Neuronal stem cell (in vitro differentiated cells): Measurements from ENCODE around the gene MAP3K21.

Source experiments
- DNase-seq: peaks from one replicate; pipeline ENCODE4 v3.0.0-alpha.2; 2013; ENCODE audit warnings: low spot score
- H2AFZ ChIP-seq: one replicate; pipeline ENCODE4 v1.6.1; 2013; ENCODE audit warnings: mild to moderate bottlenecking, low read length, inconsistent platforms
- H2AK5ac ChIP-seq: 2 replicates; pipeline ENCODE4 v1.6.1; 2013; ENCODE audit warnings: low read depth, mild to moderate bottlenecking, inconsistent platforms, low read length, moderate library complexity, mixed read lengths
- H2BK120ac ChIP-seq: 2 replicates; pipeline ENCODE4 v1.6.1; 2013; ENCODE audit warnings: low read depth, mild to moderate bottlenecking, inconsistent platforms, low read length, moderate library complexity, mixed read lengths
- H2BK12ac ChIP-seq: one replicate; pipeline ENCODE4 v1.6.1; 2013; ENCODE audit warnings: low read length, inconsistent platforms
- H2BK15ac ChIP-seq: 2 replicates; pipeline ENCODE4 v1.6.1; 2013; ENCODE audit warnings: mild to moderate bottlenecking, low read length, inconsistent platforms, mixed read lengths
- H2BK5ac ChIP-seq: one replicate; pipeline ENCODE4 v1.6.1; 2013; ENCODE audit warnings: inconsistent platforms, mild to moderate bottlenecking, low read length, moderate library complexity
- H3K14ac ChIP-seq: one replicate; pipeline ENCODE4 v1.6.1; 2013; ENCODE audit warnings: low read length, inconsistent platforms
- H3K18ac ChIP-seq: 2 replicates; pipeline ENCODE4 v1.6.1; 2013; ENCODE audit warnings: low read length, inconsistent platforms
- H3K23ac ChIP-seq: 2 replicates; pipeline ENCODE4 v1.6.1; 2013; ENCODE audit warnings: low read depth, mild to moderate bottlenecking, mixed read lengths, low read length, inconsistent platforms; ENCODE audit not compliant: poor library complexity
- H3K27ac ChIP-seq: replicated peaks from 3 replicates; pipeline ENCODE4 v1.5.1; 2013; ENCODE audit warnings: low read length, inconsistent platforms
- H3K27me3 ChIP-seq, 3 experiments: 2 replicates each; pipeline ENCODE4 v1.6.1; 2013; ENCODE audit warnings: low read length in 3 of 3, mild to moderate bottlenecking in 2 of 3, inconsistent platforms in 1 of 3, low read depth in 1 of 3, mixed read lengths in 1 of 3, moderate library complexity in 1 of 3; ENCODE audit not compliant: control insufficient read depth in 3 of 3, insufficient read depth in 3 of 3
- H3K36me3 ChIP-seq, 2 donors: replicated peaks in 1 of 2; 2 replicates each; pipeline ENCODE4 v1.6.1; 2013; ENCODE audit warnings: low read length in 2 of 2; ENCODE audit not compliant: control insufficient read depth in 2 of 2, insufficient read depth in 2 of 2
- H3K4ac ChIP-seq: 2 replicates; pipeline ENCODE4 v1.6.1; 2013; ENCODE audit warnings: inconsistent platforms, mild to moderate bottlenecking, low read length, moderate library complexity
- H3K4me1 ChIP-seq, 2 donors: 1 replicate in 1 of 2; 2 replicates in 1 of 2; pipeline ENCODE4 v1.6.1; 2013; ENCODE audit warnings: low read length in 2 of 2, low read depth in 1 of 2; ENCODE audit not compliant: control insufficient read depth in 2 of 2, insufficient read depth in 1 of 2
- H3K4me2 ChIP-seq: one replicate; pipeline ENCODE4 v1.6.1; 2013; ENCODE audit warnings: mild to moderate bottlenecking, low read length, inconsistent platforms; ENCODE audit not compliant: insufficient read depth, poor library complexity, severe bottlenecking
- H3K4me3 ChIP-seq, 2 donors: 2 replicates each; pipeline ENCODE4 v1.5.1; 2013; ENCODE audit warnings: low read length in 2 of 2, mild to moderate bottlenecking in 2 of 2, inconsistent platforms in 1 of 2, moderate library complexity in 1 of 2
- H3K79me1 ChIP-seq: one replicate; pipeline ENCODE4 v1.6.1; 2013; ENCODE audit warnings: low read depth, mild to moderate bottlenecking, inconsistent platforms, low read length, moderate library complexity
- H3K9ac ChIP-seq: one replicate; pipeline ENCODE4 v1.6.1; 2013; ENCODE audit warnings: mild to moderate bottlenecking, low read depth, low read length, inconsistent platforms; ENCODE audit not compliant: poor library complexity
- H3K9me3 ChIP-seq, 2 donors: replicated peaks in 1 of 2; 2 replicates each; pipeline versions ENCODE3 to v1.6.1; 2013; ENCODE audit warnings: low read length in 2 of 2, mild to moderate bottlenecking in 2 of 2, inconsistent platforms in 1 of 2, low read depth in 1 of 2, mixed read lengths in 1 of 2, moderate library complexity in 1 of 2; ENCODE audit not compliant: control insufficient read depth in 2 of 2, insufficient read depth in 1 of 2
- H4K8ac ChIP-seq: one replicate; pipeline ENCODE4 v1.6.1; 2013; ENCODE audit warnings: low read depth, mild to moderate bottlenecking, inconsistent platforms, low read length, moderate library complexity
- H4K91ac ChIP-seq: one replicate; pipeline ENCODE4 v1.6.1; 2013; ENCODE audit warnings: low read length, low read depth, mild to moderate bottlenecking, inconsistent platforms; ENCODE audit not compliant: poor library complexity
- WGBS, 2 donors: extraction: QIAGEN DNeasy Blood & Tissue Kit; methylation state at CpG; one replicate each; pipeline ENCODE4 v1.1.7; 2013; ENCODE audit warnings: missing lambda C conversion rate in 2 of 2, mixed read lengths in 1 of 2; ENCODE audit not compliant: insufficient read length in 2 of 2, insufficient replicate concordance in 1 of 2; ENCODE audit errors: extremely low coverage in 2 of 2; 5-methylcytosine and 5-hydroxymethylcytosine counted together

The MAP3K21 gene

DNA sequence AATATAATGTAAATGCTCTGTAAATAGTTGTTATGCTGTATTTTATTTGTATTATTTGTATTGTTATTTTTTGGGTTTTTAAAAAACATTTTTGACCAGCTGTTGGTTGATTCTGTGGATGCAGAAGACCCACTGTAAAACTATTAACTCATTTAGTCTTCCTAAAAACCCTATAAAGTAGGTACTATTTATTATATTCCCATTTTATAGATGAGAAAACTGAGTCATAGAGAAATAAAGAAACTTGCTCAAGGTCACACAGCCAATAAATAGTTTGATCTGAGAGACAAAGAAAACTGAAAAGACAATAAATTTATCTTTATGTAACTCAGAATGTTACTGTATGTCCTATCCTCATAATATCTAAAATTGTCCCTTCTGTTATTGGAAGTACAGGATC is 1.2 kb upstream of the MAP3K21 start:
- Histone ChIP-seq H3K14ac (no peak overlapping the region), H3K18ac (no peak overlapping the region), H2AK5ac (no peak overlapping the region), H4K8ac (no peak overlapping the region), H2BK15ac (no peak overlapping the region), H3K27me3 (peaks cover 9 to 75% (median 23%) of the 10 kb centered on the region in 3 experiments), H3K9ac (no peak overlapping the region), H3K4me2 (no peak overlapping the region), H2AFZ (no peak overlapping the region), H2BK5ac (no peak overlapping the region), H3K4me3 (no peak overlapping the region), H3K4me1 (peaks cover 0 to 10% of the 10 kb centered on the region in 2 donors), H2BK120ac (no peak overlapping the region), H4K91ac (no peak overlapping the region), H3K4ac (no peak overlapping the region), H3K9me3 (peaks cover 0 to 2% of the 10 kb centered on the region in 2 donors), H3K23ac (no peak overlapping the region), H3K36me3 (no peaks in the 10 kb centered on the region), H3K27ac (no peak overlapping the region), H3K79me1 (no peaks in the 10 kb centered on the region), H2BK12ac (no peak overlapping the region)
- DNase-seq: no peak

DNA sequence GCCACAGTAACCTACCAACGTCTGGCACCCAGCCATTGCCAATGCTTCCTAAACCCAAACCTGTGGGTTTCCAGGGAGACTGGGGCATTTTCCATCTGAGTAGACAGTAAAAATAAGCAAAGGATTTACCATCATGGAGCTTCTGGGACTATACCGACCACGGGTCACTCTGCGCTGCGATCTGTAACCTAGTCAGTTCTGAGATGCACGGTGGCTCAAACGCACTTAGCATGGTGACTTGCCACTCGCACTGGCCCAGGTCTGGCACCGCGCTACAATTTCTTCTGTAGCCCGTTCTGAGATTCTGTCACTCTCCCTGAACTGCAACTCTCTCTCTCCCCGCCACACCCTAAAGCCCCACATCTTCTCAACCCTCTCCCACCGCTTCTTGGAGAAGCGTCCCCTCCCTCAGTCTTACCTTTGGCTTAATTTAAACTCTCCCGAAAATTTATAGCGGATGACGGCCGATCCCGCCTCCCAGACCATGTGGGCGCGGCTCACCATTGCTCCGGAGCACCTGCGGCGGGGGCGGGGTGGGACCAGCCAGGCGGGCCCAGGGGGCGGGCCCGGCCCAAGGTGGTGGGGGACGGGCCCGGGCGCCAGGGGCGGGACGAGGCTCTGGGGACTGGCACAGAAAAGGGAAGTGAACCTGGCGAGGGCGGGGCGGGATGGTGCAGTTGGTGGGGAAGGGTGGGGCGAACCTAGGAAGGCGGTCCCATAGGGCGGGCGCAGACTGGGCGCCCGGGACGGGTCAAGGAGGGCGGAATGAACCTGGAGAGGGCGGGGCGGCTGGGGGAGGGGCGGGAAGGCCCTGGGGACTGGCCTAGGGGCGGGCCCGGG is 493 bp upstream of the MAP3K21 start:
- peak overlapping the region; percentile 29 for H2AFZ ChIP-seq
- H3K4me1 ChIP-seq: peaks cover 0 to 10% of the 10 kb centered on the region in 2 donors
- no peak overlapping the region for H3K27ac ChIP-seq
- peak overlapping the region; percentile 68 for H3K4me2 ChIP-seq
- H2BK15ac ChIP-seq: no peak overlapping the region
- no peak overlapping the region for H4K91ac ChIP-seq
- no peak overlapping the region for H3K4ac ChIP-seq
- H2BK12ac ChIP-seq: no peak overlapping the region
- peak overlapping the region; percentile 95 for H3K23ac ChIP-seq
- H3K18ac ChIP-seq: peak overlapping the region; percentile 53
- H2BK5ac ChIP-seq: no peak overlapping the region
- no peak overlapping the region for H3K9ac ChIP-seq
- no peak overlapping the region for H3K14ac ChIP-seq
- H4K8ac ChIP-seq: no peak overlapping the region
- H3K36me3 ChIP-seq: no peaks in the 10 kb centered on the region
- peak; percentile 59 for DNase-seq
- H2BK120ac ChIP-seq: no peak overlapping the region
- H3K79me1 ChIP-seq: no peaks in the 10 kb centered on the region
- no peak overlapping the region for H2AK5ac ChIP-seq
- no CpG with 5 or more reads among the region's 49 CpGs for WGBS, 2 donors
- H3K9me3 ChIP-seq: peaks cover 0 to 2% of the 10 kb centered on the region in 2 donors
- peaks cover 9 to 78% (median 23%) of the 10 kb centered on the region in 3 experiments for H3K27me3 ChIP-seq
- H3K4me3 ChIP-seq: peak overlapping the region in 1 of 2 donors; percentile 31

DNA sequence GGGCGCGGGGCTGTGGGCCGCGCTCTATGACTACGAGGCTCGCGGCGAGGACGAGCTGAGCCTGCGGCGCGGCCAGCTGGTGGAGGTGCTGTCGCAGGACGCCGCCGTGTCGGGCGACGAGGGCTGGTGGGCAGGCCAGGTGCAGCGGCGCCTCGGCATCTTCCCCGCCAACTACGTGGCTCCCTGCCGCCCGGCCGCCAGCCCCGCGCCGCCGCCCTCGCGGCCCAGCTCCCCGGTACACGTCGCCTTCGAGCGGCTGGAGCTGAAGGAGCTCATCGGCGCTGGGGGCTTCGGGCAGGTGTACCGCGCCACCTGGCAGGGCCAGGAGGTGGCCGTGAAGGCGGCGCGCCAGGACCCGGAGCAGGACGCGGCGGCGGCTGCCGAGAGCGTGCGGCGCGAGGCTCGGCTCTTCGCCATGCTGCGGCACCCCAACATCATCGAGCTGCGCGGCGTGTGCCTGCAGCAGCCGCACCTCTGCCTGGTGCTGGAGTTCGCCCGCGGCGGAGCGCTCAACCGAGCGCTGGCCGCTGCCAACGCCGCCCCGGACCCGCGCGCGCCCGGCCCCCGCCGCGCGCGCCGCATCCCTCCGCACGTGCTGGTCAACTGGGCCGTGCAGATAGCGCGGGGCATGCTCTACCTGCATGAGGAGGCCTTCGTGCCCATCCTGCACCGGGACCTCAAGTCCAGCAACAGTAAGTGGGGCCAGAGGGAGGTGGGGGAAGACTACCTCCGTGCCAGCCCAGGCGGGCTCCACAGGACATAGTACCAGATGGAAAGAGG is 808 bp downstream of the MAP3K21 start:
- Histone ChIP-seq H3K4me3 (peak overlapping the region; percentile 40 to 90), H4K8ac (peak overlapping the region; percentile 43), H3K9ac (peak overlapping the region; percentile 95), H3K79me1 (no peaks in the 10 kb centered on the region), H3K18ac (peak overlapping the region; percentile 98), H3K4ac (no peak overlapping the region), H4K91ac (no peak overlapping the region), H3K14ac (peak overlapping the region; percentile 97), H3K23ac (peak overlapping the region; percentile 95), H3K36me3 (no peaks in the 10 kb centered on the region), H3K27ac (no peak overlapping the region), H3K4me2 (peak overlapping the region; percentile 96), H2BK5ac (peak overlapping the region; percentile 53), H2BK12ac (peak overlapping the region; percentile 75), H2AK5ac (peak overlapping the region; percentile 63), H2BK120ac (peak overlapping the region; percentile 72), H3K27me3 (peaks cover 9 to 75% (median 23%) of the 10 kb centered on the region in 3 experiments), H3K4me1 (peaks cover 0 to 10% of the 10 kb centered on the region in 2 donors), H2AFZ (peak overlapping the region; percentile 94), H2BK15ac (no peak overlapping the region), H3K9me3 (peaks cover 0 to 2% of the 10 kb centered on the region in 2 donors)
- WGBS, 2 donors: no CpG with 5 or more reads among the region's 96 CpGs
- DNase-seq: peak; percentile 24
